Activated CD4-positive, alpha-beta T cell treated with anti-CD3 and anti-CD28 coated beads, Interleukin-2, amount 10 ng/mL, durations not matched to agents 24 days and 14 days (primary cell): Measurements from ENCODE around the gene IPO4. TPM values are rescaled to one million over a fixed set of nuclear protein-coding genes. Genes with fewer than 3 reads are reported as not detected.
A peak's percentile ranks its signal among the peaks of the same experiment; 100 is the strongest.

Experiments used
- DNase-seq: peaks from one replicate; pipeline ENCODE4 v3.0.0; 2022
- H3K27ac Mint-ChIP-seq: one replicate; pipeline ENCODE4 v1.8.0; 2022; ENCODE audit warnings: mild to moderate bottlenecking, mixed read lengths
- H3K27me3 Mint-ChIP-seq: one replicate; pipeline ENCODE4 v1.8.0; 2022; ENCODE audit warnings: mixed read lengths
- H3K36me3 Mint-ChIP-seq: one replicate; pipeline ENCODE4 v1.8.0; 2022; ENCODE audit warnings: low read depth, mild to moderate bottlenecking, mixed read lengths
- H3K4me1 Mint-ChIP-seq: one replicate; pipeline ENCODE4 v1.8.0; 2021; ENCODE audit warnings: mixed read lengths
- H3K4me3 Mint-ChIP-seq: one replicate; pipeline ENCODE4 v1.8.0; 2022; ENCODE audit warnings: mild to moderate bottlenecking, moderate library complexity, mixed read lengths
- H3K9me3 Mint-ChIP-seq: one replicate; pipeline ENCODE4 v1.8.0; 2021; ENCODE audit warnings: mixed read lengths
- intact Hi-C: fragments of 100-400 bp; cut with micrococcal nuclease; formaldehyde crosslinking; loops from one replicate; pipeline ENCODE4 v1.15.1; 2023
- total RNA-seq: library from RNA; stranded (reverse); gene quantifications from 2 replicates; pipeline ENCODE4 v1.2.3, GENCODE V29; 2022

Gene IPO4
- total RNA-seq, 1 donor from 2014 or later: 112 TPM

GRCh38 chr14:24137529-24138395 lies 50.9 kb downstream of the IPO4 start:
- Mint-ChIP-seq H3K4me3 (peak overlapping the region; percentile 94), H3K4me1 (peaks cover 48% of the 10 kb centered on the region), H3K27ac (peak overlapping the region; percentile 30), H3K9me3 (no peaks in the 10 kb centered on the region), H3K27me3 (no peaks in the 10 kb centered on the region), H3K36me3 (peaks cover 50% of the 10 kb centered on the region)
- intact Hi-C loops: no loop called here
- no peak for DNase-seq

GRCh38 chr14:24136684-24137528 lies 51.7 kb downstream of the IPO4 start:
- intact Hi-C loops: loop anchor here (1.0 kb wide), 4 partner anchors 9 to 76 kb away; partner anchors contain the start of genes CHMP4A, DCAF11, IRF9 and NRL
- peak overlapping the region; percentile 90 for H3K27ac Mint-ChIP-seq
- no peaks in the 10 kb centered on the region for H3K27me3 Mint-ChIP-seq
- DNase-seq: no peak
- no peaks in the 10 kb centered on the region for H3K9me3 Mint-ChIP-seq
- H3K36me3 Mint-ChIP-seq: peaks cover 50% of the 10 kb centered on the region
- peaks cover 49% of the 10 kb centered on the region for H3K4me1 Mint-ChIP-seq
- peak overlapping the region; percentile 94 for H3K4me3 Mint-ChIP-seq

- peak; percentile 98 for DNase-seq
- H3K9me3 Mint-ChIP-seq: no peaks in the 10 kb centered on the region
- H3K4me1 Mint-ChIP-seq: peaks cover 49% of the 10 kb centered on the region
- H3K4me3 Mint-ChIP-seq: peak within 1 kb of the TSS; percentile 94
- H3K27ac Mint-ChIP-seq: peak within 1 kb of the TSS; percentile 93
- H3K36me3 Mint-ChIP-seq: peaks cover 47% of the 10 kb centered on the region
- intact Hi-C loops: loop anchor here (1.0 kb wide), 4 partner anchors 10 to 77 kb away; partner anchors contain the start of genes CHMP4A, DCAF11, IRF9 and NRL
- no peaks in the 10 kb centered on the region for H3K27me3 Mint-ChIP-seq
Observed at GRCh38 chr14:24135834-24136683, 52.6 kb downstream of the IPO4 start, which contains the start of gene PSME1. TSS of gene PSME1 (plus strand) at chr14:24136194. CDS start at chr14:24136263, 69 bp downstream.

GRCh38 chr14:24135584-24135833 lies 53.1 kb downstream of the IPO4 start:
- peak overlapping the region; percentile 93 for H3K27ac Mint-ChIP-seq
- peaks cover 49% of the 10 kb centered on the region for H3K4me1 Mint-ChIP-seq
- intact Hi-C loops: no loop called here
- DNase-seq: no peak
- H3K9me3 Mint-ChIP-seq: no peaks in the 10 kb centered on the region
- H3K4me3 Mint-ChIP-seq: peak overlapping the region; percentile 94
- H3K36me3 Mint-ChIP-seq: peaks cover 45% of the 10 kb centered on the region
- no peaks in the 10 kb centered on the region for H3K27me3 Mint-ChIP-seq

- Mint-ChIP-seq H3K36me3 (peaks cover 30% of the 10 kb centered on the region), H3K4me3 (no peak overlapping the region), H3K27ac (no peak overlapping the region), H3K4me1 (peaks cover 36% of the 10 kb centered on the region), H3K9me3 (no peaks in the 10 kb centered on the region), H3K27me3 (no peaks in the 10 kb centered on the region)
- no peak for DNase-seq
- intact Hi-C loops: no loop called here
Observed at GRCh38 chr14:24133735-24134134, 54.9 kb downstream of the IPO4 start.

GRCh38 chr14:24132976-24133375 lies 55.6 kb downstream of the IPO4 start:
- no peak for DNase-seq
- peak overlapping the region; percentile 50 for H3K27ac Mint-ChIP-seq
- intact Hi-C loops: no loop called here
- H3K4me3 Mint-ChIP-seq: no peak overlapping the region
- no peaks in the 10 kb centered on the region for H3K27me3 Mint-ChIP-seq
- peaks cover 22% of the 10 kb centered on the region for H3K36me3 Mint-ChIP-seq
- peaks cover 30% of the 10 kb centered on the region for H3K4me1 Mint-ChIP-seq
- H3K9me3 Mint-ChIP-seq: no peaks in the 10 kb centered on the region

- Mint-ChIP-seq H3K27ac (peak overlapping the region; percentile 50), H3K4me1 (peaks cover 28% of the 10 kb centered on the region), H3K27me3 (no peaks in the 10 kb centered on the region), H3K4me3 (peak overlapping the region; percentile 24), H3K36me3 (peaks cover 16% of the 10 kb centered on the region), H3K9me3 (no peaks in the 10 kb centered on the region)
- intact Hi-C loops: no loop called here
- no peak for DNase-seq
Observed at GRCh38 chr14:24132061-24132685, 56.4 kb downstream of the IPO4 start.

GRCh38 chr14:24131549-24131966 lies 57.1 kb downstream of the IPO4 start:
- H3K4me3 Mint-ChIP-seq: no peak overlapping the region
- no peak for DNase-seq
- H3K27ac Mint-ChIP-seq: peak overlapping the region; percentile 19
- intact Hi-C loops: no loop called here
- no peaks in the 10 kb centered on the region for H3K9me3 Mint-ChIP-seq
- peaks cover 21% of the 10 kb centered on the region for H3K4me1 Mint-ChIP-seq
- peaks cover 10% of the 10 kb centered on the region for H3K36me3 Mint-ChIP-seq
- H3K27me3 Mint-ChIP-seq: no peaks in the 10 kb centered on the region

- peaks cover 19% of the 10 kb centered on the region for H3K4me1 Mint-ChIP-seq
- H3K27ac Mint-ChIP-seq: no peak overlapping the region
- no peaks in the 10 kb centered on the region for H3K27me3 Mint-ChIP-seq
- no peak for DNase-seq
- no peaks in the 10 kb centered on the region for H3K9me3 Mint-ChIP-seq
- intact Hi-C loops: no loop called here
- H3K36me3 Mint-ChIP-seq: peaks cover 8% of the 10 kb centered on the region
- no peak overlapping the region for H3K4me3 Mint-ChIP-seq
Observed at GRCh38 chr14:24130717-24131548, 57.7 kb downstream of the IPO4 start.

- intact Hi-C loops: no loop called here
- H3K9me3 Mint-ChIP-seq: no peaks in the 10 kb centered on the region
- no peaks in the 10 kb centered on the region for H3K27me3 Mint-ChIP-seq
- peaks cover 8% of the 10 kb centered on the region for H3K36me3 Mint-ChIP-seq
- H3K27ac Mint-ChIP-seq: no peak within 1 kb of the TSS
- no peak within 1 kb of the TSS for H3K4me3 Mint-ChIP-seq
- peaks cover 16% of the 10 kb centered on the region for H3K4me1 Mint-ChIP-seq
- DNase-seq: no peak
Observed at GRCh38 chr14:24130380-24130716, 58.3 kb downstream of the IPO4 start, which contains the start of gene FITM1. TSS of gene FITM1 (plus strand) at chr14:24130659. CDS start at chr14:24131564, 905 bp downstream.
